GM21825 (cell line): ENCODE results near the gene PAPSS1.
"Not testable (repeated sequence)": the region's sequence is repeated elsewhere in the genome, so short reads cannot be mapped to it uniquely, and the experiment has no call there.

ENCODE experiments used
- ATAC-seq: cut with Tn5 transposase; IDR thresholded peaks from one replicate; pipeline ENCODE4 v1.9.1; 2021; ENCODE audit warnings: mild to moderate bottlenecking, moderate library complexity; ENCODE audit not compliant: unreplicated experiment

The PAPSS1 gene

DNA sequence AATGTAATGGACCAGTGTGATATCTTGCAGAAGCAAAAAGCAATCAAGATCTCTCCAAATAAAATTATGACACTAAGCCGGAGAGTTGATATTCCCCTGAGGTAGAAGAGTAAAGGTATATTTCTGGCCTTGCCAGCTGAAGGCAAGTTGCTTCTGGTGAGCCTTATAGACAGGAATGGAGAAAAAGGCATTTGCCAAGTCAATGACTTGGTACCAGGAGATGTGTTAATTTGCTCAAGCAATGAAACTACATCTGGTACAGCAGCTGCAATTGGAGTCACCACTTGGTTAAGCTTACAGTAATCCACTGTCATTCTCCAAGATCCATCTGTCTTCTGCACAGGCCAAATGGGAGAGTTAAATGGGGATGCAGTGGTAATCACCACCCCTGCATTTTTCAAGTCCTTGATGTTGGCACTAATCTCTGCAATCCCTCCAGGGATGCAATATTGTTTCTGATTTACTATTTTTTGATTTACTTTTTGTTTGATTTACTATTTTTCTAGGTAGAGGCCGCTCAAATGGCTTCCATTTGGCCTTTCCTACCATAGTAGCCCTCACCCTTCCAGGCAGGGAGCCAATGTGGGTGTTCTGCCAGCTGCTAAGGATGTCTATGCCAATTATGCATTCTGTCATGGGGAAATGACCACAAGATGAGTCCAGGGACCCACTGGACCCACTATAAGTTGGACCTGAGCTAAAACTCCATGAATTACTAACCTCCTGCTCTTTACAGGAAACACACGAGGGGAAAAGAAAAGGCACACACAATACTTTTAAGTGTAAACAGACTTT lies 6.3 kb upstream of the PAPSS1 start:
- not testable (repeated sequence) for ATAC-seq

DNA sequence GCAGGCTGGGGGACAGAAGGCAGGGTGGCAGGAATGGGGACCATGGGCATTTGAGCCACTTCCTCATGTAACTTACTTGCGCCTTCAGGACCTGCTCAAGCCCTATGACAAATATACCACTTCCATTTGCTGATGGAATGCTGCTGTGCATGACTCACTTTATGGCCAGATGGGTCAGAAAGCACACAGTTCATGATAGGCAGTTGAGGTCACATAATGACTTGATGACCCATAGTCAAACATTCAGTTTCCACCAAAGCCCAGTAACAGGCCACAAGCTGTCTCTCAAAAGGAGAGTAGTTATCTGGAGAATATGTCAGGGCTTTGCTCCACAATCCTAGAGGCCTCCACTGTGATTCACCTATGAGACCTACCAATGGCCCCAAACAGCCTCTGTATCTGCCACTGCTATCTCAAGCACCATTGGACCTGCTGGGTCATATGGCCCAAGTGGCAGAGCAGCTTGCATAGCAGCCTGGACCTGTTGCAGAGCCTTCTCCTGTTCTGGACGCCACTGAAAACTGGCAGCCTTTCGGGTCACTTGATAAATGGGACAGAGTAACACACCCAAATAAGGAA lies 5.3 kb upstream of the PAPSS1 start:
- no peak for ATAC-seq

DNA sequence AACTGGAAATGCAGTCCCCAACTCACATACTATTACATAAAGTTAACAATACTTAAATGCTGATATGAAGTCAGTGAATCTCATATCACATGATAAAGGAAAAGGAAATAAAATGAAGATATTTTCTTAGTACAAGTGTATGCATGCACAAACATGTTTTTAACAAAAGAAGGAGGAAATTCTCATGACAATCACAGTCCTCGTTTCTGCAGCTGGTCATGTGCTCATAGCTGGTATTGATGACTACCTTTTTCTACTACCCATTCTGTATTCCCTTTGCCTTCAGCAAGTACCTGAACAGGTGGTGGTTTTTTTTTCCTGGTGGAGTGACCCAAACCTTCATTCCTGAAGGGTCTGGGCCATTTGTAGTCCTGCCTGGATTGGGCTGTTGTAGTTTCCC lies 3.3 kb upstream of the PAPSS1 start:
- ATAC-seq = not testable (repeated sequence)

DNA sequence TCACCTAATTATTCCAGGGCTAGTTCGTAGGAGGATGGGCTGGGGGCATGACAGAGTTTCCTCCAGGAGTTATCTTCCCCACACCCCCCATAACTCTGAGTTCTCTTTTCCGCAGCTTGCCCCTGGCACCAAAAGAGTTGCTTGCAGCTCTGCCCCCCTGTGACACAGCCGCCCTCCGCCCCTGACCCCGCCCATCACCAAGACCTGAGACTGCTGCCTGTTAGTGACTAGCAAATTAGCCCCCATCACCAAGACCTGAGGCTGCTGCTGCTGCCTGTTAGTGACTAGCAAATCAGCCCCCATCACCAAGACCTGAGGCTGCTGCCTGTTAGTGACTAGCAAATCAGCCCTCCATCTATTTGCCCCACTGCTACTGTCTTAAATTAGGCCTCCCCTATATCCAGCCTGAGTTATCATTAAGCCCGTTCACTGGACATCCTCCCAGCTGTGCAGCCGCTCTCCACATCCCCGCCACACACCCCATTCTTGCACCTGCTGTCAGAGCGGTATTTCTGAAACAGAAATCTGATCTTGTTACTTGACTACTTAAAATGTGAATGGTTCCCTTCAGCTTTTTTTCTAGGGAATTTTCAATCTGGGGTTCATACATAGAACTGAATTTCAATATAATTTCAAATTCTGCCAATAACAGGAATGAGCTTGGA lies 1.5 kb upstream of the PAPSS1 start:
- ATAC-seq = no peak

DNA sequence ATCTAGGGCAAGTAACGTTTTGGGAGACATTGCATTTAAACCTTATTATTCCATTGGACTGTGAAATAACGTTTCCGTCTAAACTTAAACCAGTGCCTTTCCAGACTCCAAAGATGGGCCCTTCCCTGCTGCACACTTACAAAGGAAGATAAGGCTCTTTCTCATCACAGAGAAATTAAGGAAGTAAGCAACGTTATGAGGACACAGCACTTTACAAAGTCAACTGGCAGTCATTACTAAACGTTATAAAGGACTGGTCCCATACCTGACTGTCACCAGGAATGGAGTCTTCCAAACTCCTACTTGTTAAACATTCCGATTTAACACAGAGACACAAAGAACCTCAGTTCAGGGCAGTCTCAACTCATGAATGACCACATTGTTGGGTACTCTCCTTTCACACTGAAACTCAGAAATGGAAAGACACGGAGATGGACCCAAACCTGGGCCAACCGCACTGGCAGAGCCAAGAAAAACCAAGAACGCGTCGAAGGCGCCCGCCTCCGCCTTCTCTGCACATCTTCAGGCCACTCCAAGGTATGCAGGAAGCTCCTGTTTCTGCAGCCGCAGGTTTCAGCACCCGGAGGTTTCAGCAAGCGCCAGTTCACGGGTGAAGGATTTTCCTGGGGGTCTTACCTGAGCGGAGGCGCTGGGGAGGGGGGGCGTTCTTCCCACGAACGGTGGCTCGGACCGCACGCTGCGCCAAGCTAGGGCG lies 670 bp downstream of the PAPSS1 start:
- ATAC-seq = peak; percentile 10

DNA sequence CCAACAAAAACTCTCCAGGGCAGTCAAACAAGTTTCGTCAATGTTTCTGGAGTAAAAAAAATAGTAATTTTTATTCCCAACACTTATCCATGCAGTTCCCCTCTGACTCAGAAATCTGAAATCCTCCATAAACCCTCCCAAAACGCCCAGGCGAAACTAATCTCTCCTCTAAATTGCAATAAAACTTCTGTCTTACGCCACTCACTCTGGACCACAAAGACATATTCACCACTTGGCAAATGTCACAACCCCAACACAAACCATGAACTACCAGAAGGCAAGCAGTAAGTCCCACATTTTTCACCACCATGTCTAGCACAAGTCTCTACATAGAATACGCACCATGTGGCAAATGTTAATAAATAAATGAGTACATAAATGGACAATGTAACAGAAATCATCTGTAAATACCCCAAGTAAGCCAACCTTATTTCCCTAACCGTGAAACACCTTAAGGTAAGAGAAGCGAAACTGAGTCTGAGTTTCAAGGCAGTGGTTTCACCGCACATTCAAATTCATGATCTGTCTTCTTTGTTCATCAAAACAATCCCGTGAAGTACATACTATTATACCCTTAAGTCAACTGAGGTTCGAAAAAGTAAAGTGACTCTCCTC lies 1.6 kb downstream of the PAPSS1 start:
- ATAC-seq = peak; percentile 29

DNA sequence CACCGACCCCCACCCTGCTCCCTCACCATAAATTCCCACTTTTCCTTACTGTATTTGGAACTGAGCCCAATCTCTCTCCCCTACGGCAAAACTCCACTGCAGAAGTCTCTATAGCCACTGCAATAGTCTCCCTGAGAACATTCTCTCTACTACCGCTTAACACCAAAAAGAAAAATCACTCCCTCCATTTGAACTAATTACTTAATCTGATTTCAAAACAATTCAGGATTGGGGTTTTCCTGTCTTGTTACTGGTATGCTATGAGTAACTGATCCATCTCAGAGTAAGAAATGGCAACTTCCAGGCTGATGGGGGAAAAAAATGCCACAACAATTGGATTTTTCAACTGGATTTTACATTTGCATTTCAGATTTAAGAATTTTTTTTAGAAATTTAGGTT lies 5.8 kb downstream of the PAPSS1 start:
- ATAC-seq = no peak

DNA sequence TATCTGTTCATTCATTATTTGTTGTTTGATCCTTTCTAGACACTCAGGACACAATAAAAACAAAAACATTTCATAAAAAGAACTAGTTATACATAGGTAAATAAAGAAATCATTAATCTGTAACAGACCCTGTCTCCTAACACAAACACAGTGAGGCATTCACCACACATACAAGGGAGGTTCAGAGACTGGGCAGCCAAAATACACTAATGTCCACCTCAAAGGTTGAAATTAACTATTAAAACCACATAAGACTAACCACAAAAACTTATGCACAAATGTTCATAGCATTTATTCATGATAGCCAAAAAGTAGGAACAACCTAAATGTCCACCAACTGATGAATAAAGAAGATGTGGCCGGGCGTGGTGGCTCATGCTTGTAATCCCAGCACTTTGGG lies 7.8 kb downstream of the PAPSS1 start:
- no peak for ATAC-seq

DNA sequence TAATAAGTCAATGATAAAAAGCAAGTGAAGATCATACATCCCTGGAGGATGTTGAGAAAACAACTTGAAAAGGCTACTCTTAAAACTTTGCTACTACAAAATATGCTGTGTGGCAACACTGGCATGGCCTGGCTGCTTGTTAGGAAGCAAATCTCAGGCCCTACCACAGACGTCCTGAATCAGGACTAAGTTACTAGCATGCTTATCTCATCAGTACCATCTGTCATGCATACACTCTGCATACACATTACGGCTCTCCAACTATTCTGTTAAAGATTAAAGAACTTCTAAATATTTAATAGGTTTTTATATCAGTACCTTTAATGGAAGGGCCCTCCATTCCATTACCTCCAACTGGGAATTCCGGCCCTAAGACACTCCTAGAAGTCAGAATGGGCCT lies 8.2 kb downstream of the PAPSS1 start:
- ATAC-seq = no peak

DNA sequence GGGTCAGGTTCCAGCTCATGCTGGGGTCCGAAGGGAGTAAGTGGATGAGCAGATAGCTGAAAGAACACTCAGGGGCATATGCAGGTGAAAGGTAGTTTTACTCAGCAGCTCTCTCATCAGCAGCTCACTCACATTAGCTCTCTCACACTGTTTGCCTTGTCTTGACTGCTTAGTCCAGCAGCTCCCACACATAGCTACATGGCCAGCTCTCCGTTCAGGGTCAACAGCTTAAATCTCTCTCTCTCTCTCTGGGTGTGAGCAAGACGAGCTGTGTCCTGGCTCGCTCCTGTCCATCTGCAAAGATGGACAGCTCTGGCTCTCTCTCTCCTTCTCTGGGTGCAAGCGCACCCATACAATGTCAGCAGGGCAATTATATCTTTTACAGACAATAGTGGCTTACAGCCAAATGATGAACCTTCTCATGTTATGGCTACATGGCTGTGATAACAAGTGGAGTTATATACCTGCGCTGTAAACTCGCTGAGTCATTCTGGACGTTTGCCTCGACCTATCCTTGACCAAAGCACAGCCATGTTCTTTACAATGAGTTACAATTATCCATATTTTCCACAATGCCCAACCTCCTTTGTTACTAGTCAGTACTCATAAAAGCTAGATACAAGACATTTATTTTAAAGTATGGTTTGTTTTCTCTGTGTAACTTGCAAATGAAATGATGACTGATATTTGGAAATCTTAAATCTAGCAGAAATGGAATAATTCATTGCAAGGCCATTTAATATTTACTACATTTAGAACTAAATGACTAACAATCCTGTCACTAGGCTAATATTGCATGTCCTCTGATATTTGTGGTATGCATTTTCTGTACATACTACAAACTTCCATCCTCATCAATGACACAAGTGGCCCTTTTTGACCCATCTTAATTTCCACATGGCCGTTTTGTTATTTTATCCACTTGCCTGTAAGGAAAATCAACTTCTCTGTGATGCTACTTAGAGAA lies 9.3 kb downstream of the PAPSS1 start:
- no peak for ATAC-seq

DNA sequence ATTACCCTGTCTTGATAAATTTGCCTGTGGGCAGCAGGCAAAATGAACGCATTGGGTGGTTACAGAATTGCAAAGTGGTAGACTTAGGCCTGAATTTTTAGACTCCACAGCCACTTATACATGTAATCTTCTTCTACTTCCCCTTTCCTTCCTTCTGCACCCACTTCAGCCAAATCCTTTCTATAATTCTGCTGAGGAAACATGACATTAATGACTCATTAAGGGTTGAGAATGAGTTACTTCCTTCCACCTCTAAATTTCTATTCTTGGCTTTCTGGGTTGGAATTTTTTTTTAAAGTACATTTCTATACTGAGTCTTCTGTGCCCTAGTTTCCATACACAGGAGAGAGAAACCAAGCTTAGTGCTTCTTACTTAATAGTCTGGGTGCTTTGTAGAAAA lies 10.1 kb downstream of the PAPSS1 start:
- no peak for ATAC-seq

DNA sequence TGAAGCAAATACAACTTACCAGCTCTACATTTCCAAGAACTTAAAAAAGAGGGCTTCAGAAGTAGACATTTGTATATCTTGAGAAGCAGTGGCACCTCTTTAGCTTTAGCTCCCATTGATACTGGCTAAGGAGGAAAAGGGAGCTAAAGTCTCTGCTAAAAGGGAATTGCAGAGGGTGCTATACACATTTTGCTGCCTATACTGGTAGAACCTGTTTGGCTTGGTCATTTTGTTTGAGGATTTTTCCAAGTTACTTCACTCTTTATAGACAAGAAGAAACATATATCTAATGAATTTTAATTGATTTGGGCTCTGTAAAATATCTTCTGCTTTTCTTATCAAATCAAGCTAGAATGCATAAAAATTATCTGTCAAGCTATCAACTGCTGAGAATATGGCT lies 11.8 kb downstream of the PAPSS1 start:
- ATAC-seq = no peak

DNA sequence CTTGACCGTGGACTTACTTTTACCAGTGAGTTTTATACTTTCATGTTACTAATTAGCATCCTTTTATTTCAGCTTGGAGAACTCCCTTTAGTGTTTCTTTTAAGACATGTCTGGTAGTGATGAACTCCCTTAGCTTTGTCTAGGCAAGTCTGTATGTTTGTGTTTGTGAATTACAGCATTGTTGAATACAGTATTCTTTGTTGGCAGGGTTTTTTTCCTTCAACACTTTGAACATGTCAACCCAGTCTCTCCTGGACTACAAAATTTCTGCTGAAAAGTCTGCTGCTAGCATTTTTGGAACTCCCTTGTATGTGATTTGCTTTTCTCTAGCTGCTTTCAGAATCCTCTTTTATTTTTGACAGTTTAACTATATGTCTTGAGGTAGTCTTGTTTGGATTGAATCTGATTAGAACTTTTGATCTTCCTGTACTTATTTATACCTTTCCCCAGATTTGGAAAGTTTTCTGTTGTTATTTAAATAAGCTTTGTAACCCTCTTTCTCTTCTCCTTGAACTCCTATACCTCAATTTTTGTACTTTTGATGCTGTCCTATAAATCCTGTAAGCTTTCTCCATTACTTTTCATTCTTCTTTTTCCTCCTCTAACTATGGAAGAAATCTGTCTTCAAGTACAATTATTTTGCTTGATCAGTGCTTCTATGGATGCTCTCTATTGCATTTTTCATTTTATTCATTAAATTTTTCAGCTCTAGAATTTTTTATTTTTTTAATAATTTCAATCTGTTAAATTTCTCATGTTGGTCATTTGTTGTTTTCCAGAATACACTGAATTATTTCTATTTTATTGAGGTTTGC lies 14.1 kb downstream of the PAPSS1 start:
- ATAC-seq = no peak

DNA sequence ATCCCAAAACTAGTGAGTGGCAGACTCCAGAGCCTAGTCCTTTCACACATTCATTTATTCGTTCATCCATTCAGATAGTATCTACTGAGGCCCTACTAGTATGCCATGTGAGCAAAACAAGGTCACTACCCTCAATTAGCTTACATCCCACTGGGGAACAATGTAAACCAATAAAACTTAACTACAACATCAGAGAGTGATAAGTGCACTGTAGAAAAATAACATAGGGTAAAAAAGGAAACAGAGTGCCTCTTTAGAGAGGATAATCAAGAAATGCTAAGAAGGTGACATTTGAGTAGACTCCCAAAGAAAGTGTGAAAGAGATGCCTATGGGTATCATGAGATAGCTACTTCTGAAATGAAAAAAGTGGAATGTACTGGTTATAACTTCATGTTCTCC lies 18.5 kb downstream of the PAPSS1 start:
- no peak for ATAC-seq

DNA sequence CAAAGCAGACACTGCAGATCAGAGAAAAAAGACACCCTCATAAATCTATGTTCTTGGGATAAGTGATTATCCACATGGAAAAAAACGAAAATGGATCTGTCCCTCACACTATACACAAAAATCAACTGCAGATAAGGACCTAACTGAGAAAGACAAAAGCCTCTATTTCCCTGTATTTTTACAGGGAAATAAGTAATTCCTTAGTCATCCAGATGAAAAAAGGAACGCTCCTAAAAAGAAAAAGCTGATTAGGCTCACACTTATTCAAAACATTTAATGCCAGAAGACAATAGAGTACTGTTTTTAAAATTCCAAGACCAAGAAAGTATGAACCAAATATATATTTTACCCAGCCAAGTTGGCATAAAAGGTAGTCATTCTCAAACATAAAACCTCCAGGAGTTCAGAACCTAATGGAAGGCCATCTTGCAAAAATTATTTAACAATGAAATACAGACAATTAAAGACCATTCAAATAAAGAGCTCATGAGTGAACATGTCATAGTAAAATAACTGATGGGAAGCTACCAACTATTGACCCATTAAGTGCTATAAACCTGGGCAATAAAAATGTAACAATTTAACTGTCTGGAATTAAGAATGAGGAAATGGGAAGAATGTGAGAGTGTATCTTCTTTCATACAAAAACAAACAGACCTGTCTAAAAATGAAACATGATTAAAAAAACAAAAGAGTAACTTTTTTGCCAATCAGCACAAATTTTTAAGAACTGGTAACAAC lies 20.4 kb downstream of the PAPSS1 start:
- ATAC-seq = no peak

DNA sequence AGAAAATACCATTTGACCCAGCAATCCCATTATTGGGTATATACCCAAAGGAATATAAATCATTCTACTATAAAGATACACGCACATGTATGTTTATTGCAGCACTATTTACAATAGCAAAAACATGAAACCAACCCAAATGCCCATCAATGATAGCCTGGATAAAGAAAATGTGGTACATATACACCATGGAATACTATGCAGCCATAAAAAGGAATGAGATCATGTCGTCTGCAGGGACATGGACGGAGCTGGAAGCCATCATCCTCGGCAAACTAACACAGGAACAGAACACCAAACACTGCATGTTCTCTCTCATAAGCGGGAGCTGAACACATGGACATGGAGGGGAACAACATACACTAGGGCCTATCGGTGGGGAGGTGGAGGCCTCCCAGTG lies 23.8 kb downstream of the PAPSS1 start:
- not testable (repeated sequence) for ATAC-seq

DNA sequence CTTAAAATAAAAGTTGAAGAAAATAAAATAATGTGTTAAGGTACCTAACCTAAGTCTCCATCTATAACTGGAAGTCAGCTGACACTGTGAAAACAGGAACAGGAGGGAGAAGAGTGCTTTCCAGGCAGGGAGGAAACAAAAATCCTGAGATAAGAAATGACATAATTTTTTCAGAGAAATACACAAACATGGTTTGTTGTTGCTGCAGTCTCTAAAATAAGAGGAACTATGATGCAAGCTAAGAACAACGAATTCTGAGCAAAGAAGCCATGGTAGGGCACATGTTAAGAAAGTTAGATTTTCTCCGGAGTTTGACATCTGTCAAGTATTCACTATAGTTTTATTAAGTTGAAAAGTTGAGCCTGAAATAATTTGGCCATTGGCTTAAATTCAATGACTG lies 26.9 kb downstream of the PAPSS1 start:
- ATAC-seq = no peak

DNA sequence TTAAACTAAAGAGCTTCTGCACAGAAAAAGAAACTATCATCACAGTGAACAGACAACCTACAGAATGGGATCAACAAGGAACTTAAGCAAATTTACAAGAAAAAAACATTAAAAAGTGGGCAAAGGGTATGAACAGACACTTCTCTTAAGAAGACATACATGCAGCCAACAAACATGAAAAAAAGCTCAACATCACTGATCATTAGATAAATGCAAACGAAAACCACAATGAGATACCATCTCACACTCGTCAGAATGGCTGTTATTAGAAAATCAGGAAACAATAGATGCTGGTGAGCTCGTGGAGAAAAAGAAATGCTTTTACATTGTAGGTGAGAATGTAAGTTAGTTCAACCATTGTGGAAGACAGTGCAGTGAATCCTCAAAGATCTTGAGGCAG lies 27.8 kb downstream of the PAPSS1 start:
- no peak for ATAC-seq

DNA sequence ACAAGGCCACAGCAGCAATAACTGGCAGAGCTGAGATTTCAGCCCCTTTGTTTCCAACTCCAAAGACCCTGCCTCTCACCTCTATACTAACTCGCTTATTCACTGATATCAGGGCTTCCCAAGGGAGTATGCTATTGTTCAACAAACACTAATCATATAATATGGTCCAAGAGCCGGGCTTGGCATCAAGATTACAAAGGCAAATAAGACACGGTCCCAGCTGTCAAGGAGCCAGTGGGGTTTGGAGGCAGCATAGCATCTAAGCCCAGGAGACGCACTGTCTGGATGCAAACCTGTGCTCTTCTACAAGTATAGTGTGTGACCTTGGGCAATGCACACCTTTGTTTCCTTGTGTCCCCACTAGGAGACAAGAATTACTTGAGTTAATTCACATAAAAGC lies 28.7 kb downstream of the PAPSS1 start:
- no peak for ATAC-seq
